ENCODE results near the gene OBSL1. TPM values are rescaled to one million over a fixed set of nuclear protein-coding genes. Genes with fewer than 3 reads are reported as not detected.

The OBSL1 gene
- total RNA-seq, 2 donors from 2014 or later, result 2.9 TPM; not detected in 1

GRCh38 chr2:219520079-219520478 lies 51.3 kb downstream of the OBSL1 start:
- Mint-ChIP-seq H3K27me3 (peaks cover 68 to 79% of the 10 kb centered on the region in 2 donors), H3K4me3 (no peak overlapping the region), H3K36me3 (no peaks in the 10 kb centered on the region), H3K9me3 (no peaks in the 10 kb centered on the region), H3K4me1 (ENCODE audit: low read depth in 2 of 2) (peaks cover 8 to 13% of the 10 kb centered on the region in 2 donors), H3K27ac (no peak overlapping the region)
- no peak for ATAC-seq
- no peak for DNase-seq (ENCODE audit: low spot score)

- Mint-ChIP-seq H3K27me3 (peaks cover 64 to 77% of the 10 kb centered on the region in 2 donors), H3K9me3 (no peaks in the 10 kb centered on the region), H3K27ac (no peak overlapping the region), H3K4me1 (ENCODE audit: low read depth in 2 of 2) (peaks cover 8 to 13% of the 10 kb centered on the region in 2 donors), H3K4me3 (no peak overlapping the region), H3K36me3 (no peaks in the 10 kb centered on the region)
- ATAC-seq (no peak), DNase-seq (ENCODE audit: low spot score) (no peak)
Measured at GRCh38 chr2:219519526-219519916, 51.8 kb downstream of the OBSL1 start.

GRCh38 chr2:219517954-219518778 lies 53.2 kb downstream of the OBSL1 start:
- ATAC-seq (no peak), DNase-seq (ENCODE audit: low spot score) (no peak)
- H3K36me3 Mint-ChIP-seq, result no peaks in the 10 kb centered on the region
- H3K9me3 Mint-ChIP-seq, result no peaks in the 10 kb centered on the region
- peaks cover 64 to 78% of the 10 kb centered on the region in 2 donors for H3K27me3 Mint-ChIP-seq
- no peak overlapping the region for H3K27ac Mint-ChIP-seq
- no peak overlapping the region for H3K4me3 Mint-ChIP-seq
- H3K4me1 Mint-ChIP-seq (ENCODE audit: low read depth in 2 of 2), result peaks cover 8 to 17% of the 10 kb centered on the region in 2 donors

- Mint-ChIP-seq H3K4me1 (ENCODE audit: low read depth in 2 of 2) (peaks cover 4 to 16% of the 10 kb centered on the region in 2 donors), H3K9me3 (no peaks in the 10 kb centered on the region), H3K36me3 (no peaks in the 10 kb centered on the region), H3K4me3 (no peak overlapping the region), H3K27ac (no peak overlapping the region), H3K27me3 (peaks cover 68 to 78% of the 10 kb centered on the region in 2 donors)
- ATAC-seq (no peak), DNase-seq (ENCODE audit: low spot score) (no peak)
Measured at GRCh38 chr2:219516888-219517287, 54.5 kb downstream of the OBSL1 start.

- no peaks in the 10 kb centered on the region for H3K36me3 Mint-ChIP-seq
- ATAC-seq (no peak), DNase-seq (ENCODE audit: low spot score) (no peak)
- no peak overlapping the region for H3K4me3 Mint-ChIP-seq
- peaks cover 65 to 75% of the 10 kb centered on the region in 2 donors for H3K27me3 Mint-ChIP-seq
- no peak overlapping the region for H3K27ac Mint-ChIP-seq
- no peaks in the 10 kb centered on the region for H3K9me3 Mint-ChIP-seq
- H3K4me1 Mint-ChIP-seq (ENCODE audit: low read depth in 2 of 2), result peaks cover 0 to 10% of the 10 kb centered on the region in 2 donors
Measured at GRCh38 chr2:219515874-219516629, 55.3 kb downstream of the OBSL1 start.

GRCh38 chr2:219514836-219515235 lies 56.5 kb downstream of the OBSL1 start:
- DNase-seq (ENCODE audit: low spot score) (no peak), ATAC-seq (no peak)
- Mint-ChIP-seq H3K4me3 (no peak overlapping the region), H3K27me3 (peaks cover 65 to 78% of the 10 kb centered on the region in 2 donors), H3K36me3 (no peaks in the 10 kb centered on the region), H3K27ac (no peak overlapping the region), H3K4me1 (ENCODE audit: low read depth in 2 of 2) (peaks cover 6 to 17% of the 10 kb centered on the region in 2 donors), H3K9me3 (no peaks in the 10 kb centered on the region)

GRCh38 chr2:219514196-219514761 lies 57.1 kb downstream of the OBSL1 start, which contains the start of gene ASIC4:
ASIC4 (plus strand) TSS chr2:219514482; CDS start chr2:219514725, 243 bp downstream.
- Mint-ChIP-seq H3K4me3 (no peak within 1 kb of the TSS), H3K9me3 (no peaks in the 10 kb centered on the region), H3K27me3 (peaks cover 67 to 78% of the 10 kb centered on the region in 2 donors), H3K4me1 (ENCODE audit: low read depth in 2 of 2) (peaks cover 10 to 22% of the 10 kb centered on the region in 2 donors), H3K27ac (no peak within 1 kb of the TSS), H3K36me3 (no peaks in the 10 kb centered on the region)
- ATAC-seq, result no peak
- DNase-seq (ENCODE audit: low spot score), result no peak

GRCh38 chr2:219513787-219514186 lies 57.6 kb downstream of the OBSL1 start:
- Mint-ChIP-seq H3K4me3 (no peak overlapping the region), H3K36me3 (no peaks in the 10 kb centered on the region), H3K27me3 (peaks cover 65 to 73% of the 10 kb centered on the region in 2 donors), H3K4me1 (ENCODE audit: low read depth in 2 of 2) (peaks cover 10 to 22% of the 10 kb centered on the region in 2 donors), H3K27ac (no peak overlapping the region), H3K9me3 (no peaks in the 10 kb centered on the region)
- DNase-seq (ENCODE audit: low spot score) (no peak), ATAC-seq (no peak)

- Mint-ChIP-seq H3K36me3 (no peaks in the 10 kb centered on the region), H3K27ac (no peak overlapping the region), H3K9me3 (no peaks in the 10 kb centered on the region), H3K27me3 (peaks cover 55 to 62% of the 10 kb centered on the region in 2 donors), H3K4me3 (no peak overlapping the region), H3K4me1 (ENCODE audit: low read depth in 2 of 2) (peaks cover 10 to 22% of the 10 kb centered on the region in 2 donors)
- DNase-seq (ENCODE audit: low spot score), result no peak
- no peak for ATAC-seq
Measured at GRCh38 chr2:219512524-219513216, 58.7 kb downstream of the OBSL1 start.

- Mint-ChIP-seq H3K4me1 (ENCODE audit: low read depth in 2 of 2) (peaks cover 10 to 22% of the 10 kb centered on the region in 2 donors), H3K36me3 (no peaks in the 10 kb centered on the region), H3K27ac (no peak overlapping the region), H3K9me3 (no peaks in the 10 kb centered on the region), H3K4me3 (no peak overlapping the region), H3K27me3 (peaks cover 47 to 53% of the 10 kb centered on the region in 2 donors)
- DNase-seq (ENCODE audit: low spot score), result no peak
- ATAC-seq, result no peak
Measured at GRCh38 chr2:219511547-219512325, 59.6 kb downstream of the OBSL1 start.

GRCh38 chr2:219510512-219511135 lies 60.7 kb downstream of the OBSL1 start:
- Mint-ChIP-seq H3K4me3 (no peak overlapping the region), H3K9me3 (no peaks in the 10 kb centered on the region), H3K27me3 (peaks cover 39 to 42% of the 10 kb centered on the region in 2 donors), H3K36me3 (no peaks in the 10 kb centered on the region), H3K27ac (no peak overlapping the region), H3K4me1 (ENCODE audit: low read depth in 2 of 2) (peaks cover 10 to 22% of the 10 kb centered on the region in 2 donors)
- ATAC-seq (no peak), DNase-seq (ENCODE audit: low spot score) (no peak)

- H3K36me3 Mint-ChIP-seq, result no peaks in the 10 kb centered on the region
- peaks cover 36 to 40% of the 10 kb centered on the region in 2 donors for H3K27me3 Mint-ChIP-seq
- H3K9me3 Mint-ChIP-seq, result no peaks in the 10 kb centered on the region
- ATAC-seq (peak; percentile 63 to 70), DNase-seq (ENCODE audit: low spot score) (no peak)
- H3K4me1 Mint-ChIP-seq (ENCODE audit: low read depth in 2 of 2), result peaks cover 10 to 22% of the 10 kb centered on the region in 2 donors
- H3K27ac Mint-ChIP-seq, result no peak overlapping the region
- no peak overlapping the region for H3K4me3 Mint-ChIP-seq
Measured at GRCh38 chr2:219509780-219510511, 61.4 kb downstream of the OBSL1 start.
